Measurements from ENCODE around the gene KDM4B.

GRCh38 chr19:4932711-4933110 lies 36.2 kb upstream of the KDM4B start:
- TF ChIP-seq CTCF (conservative IDR thresholded peaks at IDR 0.05 in 1 of 2, IDR thresholded peaks at IDR 0.05 in 1 of 2; ENCODE audit: low read depth in 1 of 2, low read length in 2 of 2) (no peak), EZH2 (IDR thresholded peaks at IDR 0.05; ENCODE audit: low read length, missing control alignments) (no peak)
